Activated T-helper 1 cell treated with anti-CD3 and anti-CD28 coated beads, Interleukin-12 subunit alpha, Interleukin-12 subunit beta, Interleukin-2, Interleukin-4 antibody, amounts not matched to agents 30 ng/mL and 10 ng/mL and 1 ng/mL, durations not matched to agents 14 hours and 24 hours and 36 hours (primary cell): ENCODE results near the gene MED13. TPM values are rescaled to one million over a fixed set of nuclear protein-coding genes. Genes with fewer than 3 reads are reported as not detected.
"Not testable (repeated sequence)": the region's sequence is repeated elsewhere in the genome, so short reads cannot be mapped to it uniquely, and the experiment has no call there.

Source experiments
- DNase-seq: peaks from one replicate; pipeline ENCODE4 v3.0.0; 2021; ENCODE audit warnings: low spot score
- H3K27ac Mint-ChIP-seq: one replicate; pipeline ENCODE4 v1.8.0; 2021; ENCODE audit warnings: mild to moderate bottlenecking, mixed read lengths
- H3K27me3 Mint-ChIP-seq: one replicate; pipeline ENCODE4 v1.8.0; 2022; ENCODE audit warnings: mild to moderate bottlenecking, moderate library complexity, mixed read lengths; ENCODE audit not compliant: insufficient read depth
- H3K36me3 Mint-ChIP-seq: one replicate; pipeline ENCODE4 v1.8.0; 2021; ENCODE audit warnings: low read depth, mixed read lengths
- H3K4me1 Mint-ChIP-seq: one replicate; pipeline ENCODE4 v1.8.0; 2021; ENCODE audit warnings: low read depth, mixed read lengths
- H3K4me3 Mint-ChIP-seq: one replicate; pipeline ENCODE4 v1.8.0; 2021; ENCODE audit warnings: mild to moderate bottlenecking, moderate library complexity, mixed read lengths
- H3K9me3 Mint-ChIP-seq: one replicate; pipeline ENCODE4 v1.8.0; 2021; ENCODE audit warnings: mixed read lengths
- intact Hi-C: fragments of 100-400 bp; cut with micrococcal nuclease; formaldehyde crosslinking; loops from one replicate; pipeline ENCODE4 v1.15.1; 2024
- total RNA-seq: library from RNA; stranded (reverse); gene quantifications from 2 replicates; pipeline ENCODE4 v1.2.3, GENCODE V29; 2022

The MED13 gene
- total RNA-seq, 1 donor from 2014 or later, result 69.2 TPM

GRCh38 chr17:61947367-61948078 is 117.6 kb downstream of the MED13 start:
- intact Hi-C loops, result loop anchor here (10.0 kb wide), 1 partner anchor 313 kb away; no protein-coding TSS in a partner anchor
- no peaks in the 10 kb centered on the region for H3K9me3 Mint-ChIP-seq
- no peak for DNase-seq
- peaks cover 26% of the 10 kb centered on the region for H3K36me3 Mint-ChIP-seq
- H3K4me1 Mint-ChIP-seq, result no peaks in the 10 kb centered on the region
- no peaks in the 10 kb centered on the region for H3K27me3 Mint-ChIP-seq
- H3K27ac Mint-ChIP-seq, result no peak overlapping the region
- H3K4me3 Mint-ChIP-seq, result no peak overlapping the region

- Mint-ChIP-seq H3K9me3 (no peaks in the 10 kb centered on the region), H3K27me3 (no peaks in the 10 kb centered on the region), H3K36me3 (peaks cover 24% of the 10 kb centered on the region), H3K27ac (no peak overlapping the region), H3K4me1 (no peaks in the 10 kb centered on the region), H3K4me3 (no peak overlapping the region)
- intact Hi-C loops, result loop anchor here (10.0 kb wide), 1 partner anchor 312 kb away; no protein-coding TSS in a partner anchor
- no peak for DNase-seq
Measured at GRCh38 chr17:61946359-61946758, 118.7 kb downstream of the MED13 start.

- intact Hi-C loops, result loop anchor here (10.0 kb wide), 1 partner anchor 308 kb away; no protein-coding TSS in a partner anchor
- no peak overlapping the region for H3K27ac Mint-ChIP-seq
- H3K9me3 Mint-ChIP-seq, result no peaks in the 10 kb centered on the region
- H3K36me3 Mint-ChIP-seq, result peaks cover 18% of the 10 kb centered on the region
- H3K4me3 Mint-ChIP-seq, result no peak overlapping the region
- no peaks in the 10 kb centered on the region for H3K27me3 Mint-ChIP-seq
- no peak for DNase-seq
- no peaks in the 10 kb centered on the region for H3K4me1 Mint-ChIP-seq
Measured at GRCh38 chr17:61943117-61943516, 122.0 kb downstream of the MED13 start.

- H3K27ac Mint-ChIP-seq, result no peak overlapping the region
- H3K4me1 Mint-ChIP-seq, result no peaks in the 10 kb centered on the region
- intact Hi-C loops, result loop anchor here (10.0 kb wide), 1 partner anchor 307 kb away; no protein-coding TSS in a partner anchor
- H3K27me3 Mint-ChIP-seq, result no peaks in the 10 kb centered on the region
- no peak overlapping the region for H3K4me3 Mint-ChIP-seq
- peaks cover 18% of the 10 kb centered on the region for H3K36me3 Mint-ChIP-seq
- no peak for DNase-seq
- H3K9me3 Mint-ChIP-seq, result no peaks in the 10 kb centered on the region
Measured at GRCh38 chr17:61942085-61942484, 123.0 kb downstream of the MED13 start.

GRCh38 chr17:61928101-61928436 is 137.0 kb downstream of the MED13 start:
- no peak for DNase-seq
- peak overlapping the region; percentile 92 for H3K4me3 Mint-ChIP-seq
- no peaks in the 10 kb centered on the region for H3K9me3 Mint-ChIP-seq
- H3K27me3 Mint-ChIP-seq, result no peaks in the 10 kb centered on the region
- H3K27ac Mint-ChIP-seq, result peak overlapping the region; percentile 93
- intact Hi-C loops, result loop anchor here (1.0 to 5.0 kb wide), 3 partner anchors 49 to 1899 kb away; partner anchors contain the start of genes FTSJ3 and PSMC5
- H3K4me1 Mint-ChIP-seq, result peaks cover 22% of the 10 kb centered on the region
- peaks cover 8% of the 10 kb centered on the region for H3K36me3 Mint-ChIP-seq

GRCh38 chr17:61927208-61928100 is 137.6 kb downstream of the MED13 start, which contains the start of gene INTS2:
Gene INTS2 (minus strand): TSS chr17:61927982. CDS start chr17:61926644, 1,338 bp downstream.
- H3K36me3 Mint-ChIP-seq, result peaks cover 9% of the 10 kb centered on the region
- no peaks in the 10 kb centered on the region for H3K27me3 Mint-ChIP-seq
- H3K27ac Mint-ChIP-seq, result peak within 1 kb of the TSS; percentile 93
- peak; percentile 90 for DNase-seq
- intact Hi-C loops, result loop anchor here (1.0 to 5.0 kb wide), 4 partner anchors 50 to 1899 kb away; partner anchors contain the start of genes BRIP1, FTSJ3 and PSMC5
- H3K9me3 Mint-ChIP-seq, result no peaks in the 10 kb centered on the region
- peak within 1 kb of the TSS; percentile 92 for H3K4me3 Mint-ChIP-seq
- H3K4me1 Mint-ChIP-seq, result peaks cover 22% of the 10 kb centered on the region

- Mint-ChIP-seq H3K4me1 (peaks cover 22% of the 10 kb centered on the region), H3K27ac (peak overlapping the region; percentile 93), H3K27me3 (no peaks in the 10 kb centered on the region), H3K4me3 (peak overlapping the region; percentile 92), H3K9me3 (no peaks in the 10 kb centered on the region), H3K36me3 (peaks cover 10% of the 10 kb centered on the region)
- intact Hi-C loops, result loop anchor here (1.0 to 5.0 kb wide), 2 partner anchors 50 to 64 kb away; partner anchors contain the start of gene BRIP1
- no peak for DNase-seq
Measured at GRCh38 chr17:61926826-61927207, 138.3 kb downstream of the MED13 start.

- H3K27me3 Mint-ChIP-seq, intact Hi-C loops, H3K9me3 Mint-ChIP-seq, DNase-seq, H3K4me3 Mint-ChIP-seq, H3K27ac Mint-ChIP-seq, H3K4me1 Mint-ChIP-seq: not testable (repeated sequence)
- peaks cover 26% of the 10 kb centered on the region for H3K36me3 Mint-ChIP-seq
Measured at GRCh38 chr17:61915162-61915561, 149.9 kb downstream of the MED13 start.

GRCh38 chr17:61908292-61909037 is 156.6 kb downstream of the MED13 start:
- Mint-ChIP-seq H3K4me3 (no peak overlapping the region), H3K27me3 (no peaks in the 10 kb centered on the region), H3K27ac (no peak overlapping the region), H3K4me1 (peaks cover 5% of the 10 kb centered on the region), H3K9me3 (no peaks in the 10 kb centered on the region), H3K36me3 (peaks cover 27% of the 10 kb centered on the region)
- intact Hi-C loops, result no loop called here
- DNase-seq, result no peak

GRCh38 chr17:61907361-61907760 is 157.7 kb downstream of the MED13 start:
- Mint-ChIP-seq H3K27ac (no peak overlapping the region), H3K9me3 (no peaks in the 10 kb centered on the region), H3K4me3 (no peak overlapping the region), H3K36me3 (peaks cover 34% of the 10 kb centered on the region), H3K4me1 (peaks cover 5% of the 10 kb centered on the region), H3K27me3 (no peaks in the 10 kb centered on the region)
- no peak for DNase-seq
- intact Hi-C loops, result no loop called here

GRCh38 chr17:61904094-61904710 is 160.9 kb downstream of the MED13 start:
- peaks cover 5% of the 10 kb centered on the region for H3K4me1 Mint-ChIP-seq
- intact Hi-C loops, result no loop called here
- no peaks in the 10 kb centered on the region for H3K27me3 Mint-ChIP-seq
- peak overlapping the region; percentile 52 for H3K27ac Mint-ChIP-seq
- no peaks in the 10 kb centered on the region for H3K9me3 Mint-ChIP-seq
- peaks cover 34% of the 10 kb centered on the region for H3K36me3 Mint-ChIP-seq
- peak; percentile 9 for DNase-seq
- peak overlapping the region; percentile 39 for H3K4me3 Mint-ChIP-seq

GRCh38 chr17:61903251-61903650 is 161.8 kb downstream of the MED13 start:
- H3K4me3 Mint-ChIP-seq, result no peak overlapping the region
- H3K27me3 Mint-ChIP-seq, result no peaks in the 10 kb centered on the region
- H3K36me3 Mint-ChIP-seq, result peaks cover 37% of the 10 kb centered on the region
- intact Hi-C loops, result no loop called here
- DNase-seq, result no peak
- no peak overlapping the region for H3K27ac Mint-ChIP-seq
- H3K4me1 Mint-ChIP-seq, result peaks cover 5% of the 10 kb centered on the region
- no peaks in the 10 kb centered on the region for H3K9me3 Mint-ChIP-seq
